ENCODE results near the gene PSMC6.
"Not testable (repeated sequence)": the region's sequence is repeated elsewhere in the genome, so short reads cannot be mapped to it uniquely, and the experiment has no call there.

Gene PSMC6

DNA sequence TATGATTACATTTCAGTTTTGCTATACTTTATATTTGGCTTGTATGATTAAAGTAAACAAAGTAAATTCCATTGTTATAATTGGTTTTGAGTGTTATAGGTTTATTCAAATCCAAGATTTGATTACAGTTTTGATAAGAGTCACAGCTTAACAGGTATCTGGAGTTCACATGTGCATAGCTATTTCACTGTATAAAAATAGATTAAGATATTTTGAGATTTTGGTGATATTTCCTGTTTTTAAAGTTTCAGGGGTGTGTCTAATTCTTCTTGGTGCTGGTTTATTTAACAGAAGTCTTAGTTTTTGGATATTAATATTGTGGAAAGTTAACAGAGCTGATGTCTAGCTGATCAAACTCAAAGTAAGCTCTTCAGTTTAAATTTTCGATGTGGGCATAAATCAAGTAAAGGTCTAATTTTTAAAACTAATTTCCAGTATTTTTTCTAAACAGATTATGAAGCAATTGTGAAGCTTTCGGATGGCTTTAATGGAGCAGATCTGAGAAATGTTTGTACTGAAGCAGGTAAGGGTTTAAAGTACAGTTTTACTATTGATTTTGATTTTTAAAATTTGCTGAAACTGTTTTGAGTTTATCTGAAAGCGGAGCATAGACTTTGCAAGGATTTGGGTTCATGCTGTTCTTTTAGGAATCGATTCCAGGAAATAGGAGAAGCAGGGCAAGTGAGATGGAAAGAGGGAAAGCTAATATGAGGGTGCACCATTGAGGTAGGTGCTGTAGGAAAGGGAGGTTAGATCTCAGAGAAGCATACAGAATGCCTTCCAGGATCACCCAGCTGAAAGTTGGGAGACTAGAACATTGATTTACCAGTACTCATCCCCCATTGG, 16.7 kb downstream of the PSMC6 start:
- DNase-seq, result no peak

- DNase-seq, result no peak
Measured at GRCh38 chr14:52724360-52724644, 17.3 kb downstream of the PSMC6 start.

- DNase-seq, result not testable (repeated sequence)
Measured at GRCh38 chr14:52727509-52727908, 20.5 kb downstream of the PSMC6 start.

DNA sequence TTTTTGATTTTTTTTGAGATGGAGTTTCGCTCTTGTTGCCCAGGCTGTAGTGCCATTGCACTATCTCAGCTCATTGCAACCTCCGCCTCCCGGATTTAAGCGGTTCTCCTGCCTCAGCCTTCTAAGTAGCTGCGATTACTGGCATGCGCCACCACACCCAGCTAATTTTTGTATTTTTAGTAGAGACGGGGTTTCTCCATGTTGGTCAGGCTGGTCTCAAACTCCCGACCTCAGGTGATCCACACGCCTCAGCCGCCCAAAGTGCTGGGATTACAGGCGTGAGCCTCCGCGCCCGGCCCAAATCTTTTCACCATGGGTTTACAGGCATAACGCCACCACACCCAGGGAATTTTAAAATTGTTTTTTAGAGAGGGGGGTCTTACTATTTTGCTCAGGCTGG, 22.0 kb downstream of the PSMC6 start:
- DNase-seq, result not testable (repeated sequence)

GRCh38 chr14:52729585-52729924, 22.6 kb downstream of the PSMC6 start:
- DNase-seq, result no peak

DNA sequence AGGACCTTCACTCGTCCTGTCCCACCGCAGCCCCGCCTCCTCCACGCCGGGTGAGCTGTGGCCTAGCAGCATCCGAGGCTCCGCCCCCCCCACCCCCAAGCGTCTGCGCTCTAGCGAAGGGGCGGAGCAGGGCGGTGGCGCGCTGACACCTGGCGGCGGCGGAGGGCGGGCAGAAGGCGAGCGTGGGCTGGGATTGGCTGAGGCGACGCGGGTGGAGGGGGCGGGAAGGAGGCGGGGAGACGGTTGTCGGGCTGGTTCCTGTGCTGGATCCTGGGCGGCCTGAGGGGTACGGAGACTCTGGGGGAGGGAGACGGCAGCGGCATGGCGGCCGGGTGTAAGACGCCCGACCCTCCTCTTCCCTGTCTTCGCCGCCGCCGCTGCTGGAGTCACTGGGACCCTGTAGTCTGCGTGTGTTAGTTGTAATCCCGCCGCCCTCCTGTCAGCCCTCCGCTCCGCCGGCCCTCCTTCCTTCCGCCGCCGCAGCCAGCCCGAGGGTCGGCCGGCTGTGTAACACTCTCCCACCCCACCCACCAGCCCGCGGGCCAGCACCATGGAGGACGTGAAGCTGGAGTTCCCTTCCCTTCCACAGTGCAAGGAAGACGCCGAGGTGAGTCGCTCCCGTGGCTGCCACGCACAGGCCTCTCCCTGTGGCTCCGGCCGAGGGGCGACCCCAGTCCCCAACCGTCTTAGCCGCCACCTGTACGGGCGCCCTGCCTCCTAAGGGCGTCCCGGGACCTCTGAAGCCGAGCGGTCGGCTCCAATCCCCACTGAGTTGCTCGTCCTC, 23.1 kb downstream of the PSMC6 start, which contains the start of gene STYX:
Gene STYX (plus strand): TSS at position 242 of the 784 bp plus-strand sequence. CDS start 309 bp downstream, at position 551.
- peak; percentile 98 for DNase-seq

DNA sequence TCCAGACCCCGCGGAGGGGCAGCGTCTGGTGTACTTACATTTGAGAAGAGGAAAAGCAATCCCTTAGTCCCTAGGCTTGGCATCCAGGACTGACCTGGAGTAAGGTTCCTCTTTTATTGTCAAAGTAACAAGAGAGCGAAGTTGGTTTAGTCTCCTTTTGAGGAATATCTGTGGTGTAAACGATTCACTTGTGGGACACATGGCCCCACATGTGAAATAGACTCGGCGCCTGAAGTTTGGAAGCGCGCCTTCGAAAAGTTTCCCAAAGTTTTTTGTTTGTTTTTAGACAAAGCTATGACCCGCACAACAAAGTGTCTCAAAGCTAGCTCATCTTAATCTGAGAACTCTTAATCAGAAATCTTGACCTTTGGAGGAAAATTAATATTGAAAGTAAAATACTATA, 23.7 kb downstream of the PSMC6 start:
- peak; percentile 14 for DNase-seq

DNA sequence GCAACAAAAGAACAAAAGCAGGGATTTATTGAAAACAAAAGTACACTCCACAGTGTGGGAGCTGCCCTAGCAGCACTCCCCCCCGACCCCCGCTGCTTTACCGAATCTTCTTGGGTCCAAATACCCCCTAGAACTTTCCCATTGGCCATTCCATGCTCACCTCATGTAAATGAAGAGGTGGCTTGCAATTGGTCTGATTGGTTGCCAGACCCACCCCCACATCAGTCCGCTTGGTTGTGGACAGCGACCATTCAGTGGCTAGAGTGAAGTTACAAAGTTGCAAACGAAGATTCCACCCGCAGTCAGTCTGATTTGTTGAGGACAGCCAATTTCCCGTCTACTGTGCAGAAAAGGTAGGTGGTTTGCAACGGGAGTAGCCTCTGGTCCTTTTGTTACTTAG, 26.8 kb downstream of the PSMC6 start:
- DNase-seq, result no peak

- no peak for DNase-seq
Measured at GRCh38 chr14:52735921-52736489, 29.0 kb downstream of the PSMC6 start.

DNA sequence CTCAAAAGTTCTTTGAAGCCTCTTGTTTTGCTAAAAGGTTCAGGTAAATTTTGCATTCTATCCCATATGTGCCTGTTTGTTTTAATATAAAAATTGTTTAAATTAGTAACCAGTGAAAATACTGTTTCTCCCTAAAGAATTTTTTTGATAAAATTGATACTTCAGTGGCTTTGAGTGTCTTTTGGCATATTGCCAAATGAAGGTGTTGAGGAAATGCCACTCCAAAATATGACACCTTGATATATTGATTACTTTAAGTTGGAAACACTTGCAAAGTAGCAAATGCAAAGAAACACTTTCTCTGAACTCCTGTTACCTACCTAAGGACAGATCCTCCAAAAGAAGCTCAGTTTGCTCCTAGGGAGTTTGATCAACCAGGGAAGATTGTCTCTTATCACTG, 31.4 kb downstream of the PSMC6 start:
- no peak for DNase-seq

DNA sequence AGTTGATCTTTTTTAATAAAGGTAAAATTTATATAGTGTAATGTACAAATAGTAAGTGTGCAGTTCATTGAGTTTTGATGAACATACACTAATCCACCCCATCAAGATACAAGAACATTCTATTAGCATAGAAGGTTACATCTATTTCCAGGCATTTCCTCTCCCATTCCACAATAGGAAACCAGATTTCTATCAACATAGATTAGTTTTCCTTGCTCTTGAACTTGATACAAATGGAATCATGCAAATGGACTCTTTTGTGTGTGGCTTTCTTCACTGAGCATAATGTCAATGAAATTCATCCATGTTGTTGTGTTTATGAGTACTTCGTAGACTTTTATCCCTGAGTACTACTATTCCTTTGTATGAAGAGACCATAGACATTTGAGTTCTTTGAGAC, 33.8 kb downstream of the PSMC6 start:
- DNase-seq, result no peak

DNA sequence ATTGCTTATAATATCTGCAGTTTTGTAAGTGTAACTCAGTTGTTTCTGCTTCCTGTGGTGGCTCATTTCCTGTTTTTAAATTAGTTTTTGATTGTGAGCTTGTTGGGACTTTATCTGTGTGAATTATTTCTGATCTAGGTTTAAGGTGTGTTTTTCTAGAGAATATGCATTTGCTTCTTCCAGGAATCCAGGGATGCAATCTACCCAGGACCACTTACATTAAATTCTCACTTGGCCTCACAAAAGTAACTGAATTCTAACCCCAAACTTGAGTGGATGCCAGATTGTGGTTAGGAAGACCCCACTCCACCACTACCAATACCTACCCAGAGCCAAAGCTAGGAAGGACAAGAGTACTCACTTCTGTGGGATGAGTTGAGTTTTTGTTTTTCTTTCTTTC, 34.9 kb downstream of the PSMC6 start:
- no peak for DNase-seq

GRCh38 chr14:52748647-52749292, 41.8 kb downstream of the PSMC6 start:
- DNase-seq, result no peak

DNA sequence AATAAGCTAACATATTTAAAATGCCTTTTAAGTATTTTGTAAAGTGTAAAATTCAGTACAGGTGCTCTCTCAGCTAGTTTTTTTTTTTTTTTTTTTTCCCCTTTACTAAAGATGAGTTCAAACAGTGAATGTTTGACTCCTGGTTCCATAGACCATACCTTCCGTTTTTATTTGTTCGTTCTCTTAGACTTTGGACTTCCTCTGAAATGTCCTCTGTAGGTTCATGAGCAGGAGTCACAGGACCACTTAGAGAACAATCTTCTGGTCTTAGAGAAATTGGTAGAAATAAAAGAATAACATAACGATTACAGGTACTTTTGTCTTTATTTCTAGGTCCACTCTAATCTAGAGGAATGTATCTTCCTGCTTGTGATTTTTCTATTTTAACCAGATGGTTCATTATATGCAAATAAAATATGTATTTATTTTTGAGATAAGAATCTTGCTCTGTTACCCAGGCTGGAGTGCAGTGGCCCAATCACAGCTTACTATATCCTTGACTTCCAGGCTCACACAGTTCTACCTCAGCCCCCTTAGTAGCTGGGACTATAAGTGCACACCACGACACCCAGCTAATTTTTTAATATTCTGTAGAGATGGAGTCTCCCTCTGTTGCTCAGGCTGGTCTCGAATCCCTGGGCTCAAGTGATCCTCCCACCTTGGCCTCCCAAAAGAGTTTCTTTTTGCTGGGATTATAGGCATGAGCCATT, 48.8 kb downstream of the PSMC6 start:
- no peak for DNase-seq

- no peak for DNase-seq
Measured at GRCh38 chr14:52759145-52759544, 52.1 kb downstream of the PSMC6 start.

DNA sequence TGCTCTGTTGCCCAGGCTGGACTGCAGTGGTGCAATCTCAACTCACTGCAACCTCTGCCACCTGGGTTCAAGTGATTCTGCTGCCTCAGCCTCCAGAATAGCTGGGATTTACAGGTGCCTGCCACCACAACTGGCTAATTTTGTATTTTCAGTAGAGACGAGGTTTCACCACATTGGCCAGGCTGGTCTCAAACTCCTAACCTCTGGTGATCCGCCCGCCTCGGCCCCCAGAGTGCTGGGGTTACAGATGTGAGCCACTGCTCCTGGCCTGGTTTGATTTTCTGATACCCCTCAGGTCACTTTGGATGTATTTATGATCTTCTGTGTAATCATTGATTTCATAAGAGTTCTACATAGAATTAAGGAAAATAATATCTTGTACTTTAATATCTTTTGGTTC, 55.9 kb downstream of the PSMC6 start:
- DNase-seq, result not testable (repeated sequence)

GRCh38 chr14:52767058-52767833, 60.2 kb downstream of the PSMC6 start:
- no peak for DNase-seq

DNA sequence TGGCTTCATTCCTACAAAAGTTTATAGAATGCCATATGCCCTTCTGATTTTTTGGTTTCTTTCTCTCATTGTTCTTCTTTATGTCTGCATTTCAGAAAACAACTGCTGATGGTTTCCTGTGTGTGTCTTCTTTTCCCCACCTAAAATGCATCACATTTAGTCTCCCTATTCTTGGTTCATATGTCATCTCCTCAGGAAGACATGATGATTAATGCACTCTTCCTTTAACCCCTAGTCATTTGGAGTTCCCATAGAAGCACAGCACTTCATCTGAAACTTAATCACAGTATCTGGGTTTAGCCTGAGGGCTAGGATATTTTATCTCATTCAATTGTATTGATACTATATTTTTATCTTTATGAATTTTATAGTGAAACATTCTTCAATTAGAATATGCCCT, 62.9 kb downstream of the PSMC6 start:
- no peak for DNase-seq

GRCh38 chr14:52776816-52777215, 69.8 kb downstream of the PSMC6 start:
- no peak for DNase-seq

Measured in fibroblast of skin of abdomen (primary cell).